SK-N-SH (cell line): Measurements from ENCODE around the gene LAMC2.

Experiments used
- POLR2AphosphoS5 ChIP-seq: IDR thresholded peaks from 2 replicates; pipeline ENCODE4 v1.6.1; 2012; ENCODE audit warnings: low read depth, low read length
- RCOR1 ChIP-seq: fragments of 150-350 bp; IDR thresholded peaks from 2 replicates; pipeline ENCODE4 v1.6.1; 2017; ENCODE audit warnings: antibody characterized with exemption, low read length

- TF ChIP-seq RCOR1 (no peak), POLR2AphosphoS5 (no peak)
Measured at GRCh38 chr1:183274836-183275235, 88.8 kb downstream of the LAMC2 start.
